ENCODE measurements around the gene TRIM28. TPM values are rescaled to one million over a fixed set of nuclear protein-coding genes. Genes with fewer than 3 reads are reported as not detected.

TRIM28 gene
- polyA plus RNA-seq, 3 donors = 16.2 to 234 (median 35.0) TPM

DNA sequence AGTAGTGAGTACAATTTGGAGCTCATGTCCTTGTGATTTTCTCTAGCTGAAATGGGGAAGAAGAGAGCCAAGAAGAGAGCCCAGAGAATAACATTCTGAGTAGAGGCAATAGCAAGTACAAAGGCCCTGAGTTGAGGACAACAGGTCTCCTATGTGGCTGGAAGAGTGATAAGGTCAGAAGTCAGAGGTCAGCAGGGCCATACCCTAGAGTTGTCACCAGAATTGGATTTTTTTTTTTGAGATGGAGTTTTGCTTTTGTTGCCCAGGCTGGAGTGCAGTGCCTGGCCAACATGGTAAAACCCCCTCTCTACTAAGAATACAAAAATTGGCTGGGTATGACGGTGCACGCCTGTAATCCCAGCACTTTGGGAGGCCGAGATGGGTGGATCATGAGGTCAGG lies 8.0 kb upstream of the TRIM28 start:
- TF ChIP-seq, protein P1, sequence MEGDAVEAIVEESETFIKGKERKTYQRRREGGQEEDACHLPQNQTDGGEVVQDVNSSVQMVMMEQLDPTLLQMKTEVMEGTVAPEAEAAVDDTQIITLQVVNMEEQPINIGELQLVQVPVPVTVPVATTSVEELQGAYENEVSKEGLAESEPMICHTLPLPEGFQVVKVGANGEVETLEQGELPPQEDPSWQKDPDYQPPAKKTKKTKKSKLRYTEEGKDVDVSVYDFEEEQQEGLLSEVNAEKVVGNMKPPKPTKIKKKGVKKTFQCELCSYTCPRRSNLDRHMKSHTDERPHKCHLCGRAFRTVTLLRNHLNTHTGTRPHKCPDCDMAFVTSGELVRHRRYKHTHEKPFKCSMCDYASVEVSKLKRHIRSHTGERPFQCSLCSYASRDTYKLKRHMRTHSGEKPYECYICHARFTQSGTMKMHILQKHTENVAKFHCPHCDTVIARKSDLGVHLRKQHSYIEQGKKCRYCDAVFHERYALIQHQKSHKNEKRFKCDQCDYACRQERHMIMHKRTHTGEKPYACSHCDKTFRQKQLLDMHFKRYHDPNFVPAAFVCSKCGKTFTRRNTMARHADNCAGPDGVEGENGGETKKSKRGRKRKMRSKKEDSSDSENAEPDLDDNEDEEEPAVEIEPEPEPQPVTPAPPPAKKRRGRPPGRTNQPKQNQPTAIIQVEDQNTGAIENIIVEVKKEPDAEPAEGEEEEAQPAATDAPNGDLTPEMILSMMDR (IDR thresholded peaks at IDR 0.05) = no peak
- H3K9me3 Mint-ChIP-seq = peaks cover 0 to 7% (median 2%) of the 10 kb centered on the region in 7 donors

DNA sequence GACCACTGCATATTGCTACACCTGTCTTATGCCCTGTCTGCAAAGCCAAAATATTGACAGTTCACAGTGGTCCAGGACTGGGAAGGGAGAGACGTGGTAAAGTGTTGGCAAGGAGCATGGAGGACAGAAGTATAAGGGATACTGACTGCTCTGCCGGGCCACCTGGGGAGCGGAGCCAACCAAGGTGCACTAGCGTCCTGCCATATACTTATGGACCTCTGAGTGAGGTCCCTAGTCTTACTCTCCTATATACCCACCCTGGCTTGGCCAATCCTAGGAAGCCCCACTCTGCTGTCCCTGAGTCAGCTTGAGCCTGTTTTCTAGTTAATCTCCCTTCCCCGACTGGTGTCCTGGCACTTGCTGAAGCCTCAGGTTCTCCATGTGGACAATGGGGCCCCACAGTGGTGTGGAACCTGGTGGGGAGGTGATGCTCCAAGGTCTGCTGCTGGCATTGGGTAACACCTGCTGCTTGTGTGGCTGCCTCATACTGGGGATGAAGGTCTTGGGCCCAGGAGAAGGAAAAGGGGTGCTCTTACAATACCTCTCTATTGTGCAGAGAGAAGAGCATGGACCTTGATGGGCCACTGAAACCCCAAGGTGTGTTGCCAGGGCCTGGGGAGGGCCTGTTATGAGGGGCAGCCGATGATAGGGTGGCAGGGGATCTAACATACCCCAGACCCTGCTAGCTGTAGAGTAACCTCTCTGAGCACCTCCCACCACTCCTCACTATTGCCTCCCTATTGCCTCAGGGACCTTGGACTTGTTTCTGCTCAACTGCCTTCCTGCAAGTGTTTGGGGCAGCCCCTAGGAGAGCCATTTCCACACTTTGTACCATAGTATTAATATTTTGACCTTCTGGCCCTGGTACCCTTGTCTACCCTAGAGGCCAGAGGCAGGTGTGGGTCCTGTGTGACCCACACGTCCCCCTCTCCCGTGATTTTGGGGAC lies 6.7 kb upstream of the TRIM28 start:
- Histone ChIP-seq H3K27me3 (ENCODE audit: control insufficient read depth in 2 of 2, insufficient read depth in 2 of 2, low read length in 2 of 2) (peaks cover 8 to 25% of the 10 kb centered on the region in 2 donors), H3K36me3 (replicated peaks in 1 of 2; ENCODE audit: control insufficient read depth in 1 of 2, insufficient read depth in 2 of 2, low read length in 2 of 2) (no peaks in the 10 kb centered on the region), H3K4me1 (ENCODE audit: control insufficient read depth in 1 of 2, insufficient read depth in 2 of 2, low read length in 2 of 2) (peaks cover 15 to 21% of the 10 kb centered on the region in 2 donors), H3K79me2 (ENCODE audit: insufficient read depth, low read length) (no peaks in the 10 kb centered on the region), H3K9me3 (replicated peaks in 1 of 2; ENCODE audit: control insufficient read depth in 1 of 2, insufficient read depth in 1 of 2, low read length in 2 of 2) (no peaks in the 10 kb centered on the region), H3K27ac (ENCODE audit: low read depth in 1 of 2, low read length in 2 of 2) (no peak overlapping the region), H2AFZ (ENCODE audit: insufficient read depth, low read depth, low read length, poor library complexity, severe bottlenecking) (no peak overlapping the region), H3K4me2 (replicated peaks; ENCODE audit: extremely low read depth, low read length, poor library complexity, severe bottlenecking) (no peak overlapping the region), H3K4me3 (replicated peaks in 1 of 3; ENCODE audit: low read depth in 2 of 3, low read length in 3 of 3) (no peak overlapping the region), H4K20me1 (ENCODE audit: insufficient read depth, low read length) (no peaks in the 10 kb centered on the region), H3K9ac (ENCODE audit: insufficient read depth, low read length, poor library complexity, severe bottlenecking) (no peak overlapping the region)
- Mint-ChIP-seq H3K36me3 (no peaks in the 10 kb centered on the region), H3K27me3 (ENCODE audit: low read depth in 3 of 3) (peaks cover 24 to 39% (median 26%) of the 10 kb centered on the region in 3 donors), H3K4me3 (peak overlapping the region in 1 of 2 donors; percentile 91), H3K4me1 (peaks cover 18% of the 10 kb centered on the region), H3K9me3 (peaks cover 0 to 7% (median 2%) of the 10 kb centered on the region in 7 donors), H3K27ac (peak overlapping the region in 1 of 7 donors; percentile 21)
- DNase-seq = no peak
- WGBS (ENCODE audit: insufficient coverage) = no CpG with 5 or more reads among the region's 8 CpGs
- intact Hi-C loops (cut with micrococcal nuclease) = no loop called here
- TF ChIP-seq, protein P1 (IDR thresholded peaks at IDR 0.05) = no peak

More for the DNA sequence above, 8.0 kb upstream of the TRIM28 start:
- H3K79me2 ChIP-seq (ENCODE audit: insufficient read depth, low read length) = no peaks in the 10 kb centered on the region
- peaks cover 15 to 21% of the 10 kb centered on the region in 2 donors for H3K4me1 ChIP-seq (ENCODE audit: control insufficient read depth in 1 of 2, insufficient read depth in 2 of 2, low read length in 2 of 2)
- H4K20me1 ChIP-seq (ENCODE audit: insufficient read depth, low read length) = no peaks in the 10 kb centered on the region
- DNase-seq = no peak
- H2AFZ ChIP-seq (ENCODE audit: insufficient read depth, low read depth, low read length, poor library complexity, severe bottlenecking) = no peak overlapping the region
- no CpG with 5 or more reads among the region's 3 CpGs for WGBS (ENCODE audit: insufficient coverage)
- H3K4me2 ChIP-seq (replicated peaks; ENCODE audit: extremely low read depth, low read length, poor library complexity, severe bottlenecking) = no peak overlapping the region
- Mint-ChIP-seq H3K27ac (no peak overlapping the region), H3K4me1 (peaks cover 18% of the 10 kb centered on the region), H3K27me3 (ENCODE audit: low read depth in 3 of 3) (peaks cover 24 to 38% (median 26%) of the 10 kb centered on the region in 3 donors), H3K36me3 (no peaks in the 10 kb centered on the region), H3K4me3 (no peak overlapping the region)
- H3K36me3 ChIP-seq (replicated peaks in 1 of 2; ENCODE audit: control insufficient read depth in 1 of 2, insufficient read depth in 2 of 2, low read length in 2 of 2) = no peaks in the 10 kb centered on the region
- no peaks in the 10 kb centered on the region for H3K9me3 ChIP-seq (replicated peaks in 1 of 2; ENCODE audit: control insufficient read depth in 1 of 2, insufficient read depth in 1 of 2, low read length in 2 of 2)
- H3K27me3 ChIP-seq (ENCODE audit: control insufficient read depth in 2 of 2, insufficient read depth in 2 of 2, low read length in 2 of 2) = peaks cover 8 to 28% of the 10 kb centered on the region in 2 donors
- H3K27ac ChIP-seq (ENCODE audit: low read depth in 1 of 2, low read length in 2 of 2) = no peak overlapping the region
- no peak overlapping the region for H3K9ac ChIP-seq (ENCODE audit: insufficient read depth, low read length, poor library complexity, severe bottlenecking)
- intact Hi-C loops (cut with micrococcal nuclease) = no loop called here
- H3K4me3 ChIP-seq (replicated peaks in 1 of 3; ENCODE audit: low read depth in 2 of 3, low read length in 3 of 3) = no peak overlapping the region
